HG02970 (cell line): ENCODE results near the gene CHERP.
"Not testable (repeated sequence)": the region's sequence is repeated elsewhere in the genome, so short reads cannot be mapped to it uniquely, and the experiment has no call there.

Experiments used
- ATAC-seq: cut with Tn5 transposase; IDR thresholded peaks from one replicate; pipeline ENCODE4 v1.9.1; 2021; ENCODE audit warnings: mild to moderate bottlenecking, moderate library complexity, moderate number of reproducible peaks; ENCODE audit not compliant: unreplicated experiment, low FRiP score

Gene CHERP

GRCh38 chr19:16543734-16544133 lies 1.5 kb upstream of the CHERP start:
- ATAC-seq: not testable (repeated sequence)

- ATAC-seq: no peak
These were observed 754 bp upstream of the CHERP start for GRCh38 chr19:16542910-16543472.

- ATAC-seq: no peak
These were observed 652 bp downstream of the CHERP start for GRCh38 chr19:16541526-16542044.

GRCh38 chr19:16540948-16541347 lies 1.3 kb downstream of the CHERP start:
- no peak for ATAC-seq

GRCh38 chr19:16537111-16537510 lies 5.1 kb downstream of the CHERP start:
- ATAC-seq: no peak

- no peak for ATAC-seq
These were observed 6.1 kb downstream of the CHERP start for GRCh38 chr19:16536130-16536529.

GRCh38 chr19:16535381-16535780 lies 6.9 kb downstream of the CHERP start:
- ATAC-seq: no peak

- no peak for ATAC-seq
These were observed 9.6 kb downstream of the CHERP start for GRCh38 chr19:16532440-16533234.

- no peak for ATAC-seq
These were observed 10.9 kb downstream of the CHERP start for GRCh38 chr19:16531380-16531669.

GRCh38 chr19:16530540-16531379 lies 11.5 kb downstream of the CHERP start:
- ATAC-seq: no peak

GRCh38 chr19:16529466-16530144 lies 12.6 kb downstream of the CHERP start:
- ATAC-seq: no peak

- ATAC-seq: no peak
These were observed 14.2 kb downstream of the CHERP start for GRCh38 chr19:16527971-16528521.

GRCh38 chr19:16527334-16527935 lies 14.8 kb downstream of the CHERP start:
- ATAC-seq: no peak

GRCh38 chr19:16525751-16526481 lies 16.3 kb downstream of the CHERP start:
- no peak for ATAC-seq

GRCh38 chr19:16524991-16525734 lies 17.1 kb downstream of the CHERP start:
- ATAC-seq: no peak

GRCh38 chr19:16522559-16523377 lies 19.5 kb downstream of the CHERP start:
- no peak for ATAC-seq

- ATAC-seq: no peak
These were observed 20.4 kb downstream of the CHERP start for GRCh38 chr19:16521715-16522289.
